CD4-positive, alpha-beta T cell treated with Interleukin-15 for 1 hour (primary cell): ENCODE results near the gene ARFGEF2.
A peak's percentile ranks its signal among the peaks of the same experiment; 100 is the strongest.

Source experiments
- DNase-seq: peaks from one replicate; pipeline ENCODE4 v3.0.0-alpha.2; 2020

ARFGEF2 gene

GRCh38 chr20:48899881-48900280, 21.6 kb upstream of the ARFGEF2 start:
- DNase-seq: no peak

- DNase-seq: no peak
Measured at GRCh38 chr20:48901326-48901725, 20.2 kb upstream of the ARFGEF2 start.

- DNase-seq: no peak
Measured at GRCh38 chr20:48903705-48904104, 17.8 kb upstream of the ARFGEF2 start.

- peak; percentile 60 for DNase-seq
Measured at GRCh38 chr20:48904566-48905296, 16.8 kb upstream of the ARFGEF2 start.

GRCh38 chr20:48905297-48905647, 16.2 kb upstream of the ARFGEF2 start:
- DNase-seq: no peak

- no peak for DNase-seq
Measured at GRCh38 chr20:48906221-48906877, 15.2 kb upstream of the ARFGEF2 start.

- no peak for DNase-seq
Measured at GRCh38 chr20:48908656-48909319, 12.7 kb upstream of the ARFGEF2 start.

GRCh38 chr20:48909910-48910309, 11.6 kb upstream of the ARFGEF2 start:
- DNase-seq: no peak

- DNase-seq: peak; percentile 78
Measured at GRCh38 chr20:48910347-48910781, 11.1 kb upstream of the ARFGEF2 start.

GRCh38 chr20:48912065-48912464, 9.4 kb upstream of the ARFGEF2 start:
- DNase-seq: peak; percentile 63

GRCh38 chr20:48916699-48917098, 4.8 kb upstream of the ARFGEF2 start:
- no peak for DNase-seq

- no peak for DNase-seq
Measured at GRCh38 chr20:48919336-48919881, 2.1 kb upstream of the ARFGEF2 start.

GRCh38 chr20:48919882-48920526, 1.5 kb upstream of the ARFGEF2 start:
- peak; percentile 36 for DNase-seq

- DNase-seq: no peak
Measured at GRCh38 chr20:48920527-48921167, 864 bp upstream of the ARFGEF2 start.

- DNase-seq: no peak
Measured at GRCh38 chr20:48921883-48922820, 641 bp downstream of the ARFGEF2 start.

GRCh38 chr20:48923149-48923718, 1.7 kb downstream of the ARFGEF2 start:
- no peak for DNase-seq

- DNase-seq: no peak
Measured at GRCh38 chr20:48924756-48925109, 3.2 kb downstream of the ARFGEF2 start.

GRCh38 chr20:48926267-48926666, 4.8 kb downstream of the ARFGEF2 start:
- DNase-seq: no peak

GRCh38 chr20:48926821-48927220, 5.3 kb downstream of the ARFGEF2 start:
- no peak for DNase-seq

- no peak for DNase-seq
Measured at GRCh38 chr20:48928832-48929725, 7.6 kb downstream of the ARFGEF2 start.
